Upper lobe of right lung (tissue), 1 donor: ENCODE results near the gene C1orf21. TPM values are rescaled to one million over a fixed set of nuclear protein-coding genes. Genes with fewer than 3 reads are reported as not detected.
"Not testable (repeated sequence)": the region's sequence is repeated elsewhere in the genome, so short reads cannot be mapped to it uniquely, and the experiment has no call there.

Experiments
- ATAC-seq: fragments of 200-7000 bp; cut with Tn5 transposase; one replicate; pipeline ENCODE4 v1.9.1; 2020; ENCODE audit warnings: mild to moderate bottlenecking, moderate library complexity
- DNase-seq: peaks from one replicate; pipeline ENCODE4 v3.0.0-alpha.2; 2020
- H3K27ac ChIP-seq: fragments of 200-600 bp; one replicate; pipeline ENCODE4 v1.8.0; 2022
- H3K27me3 ChIP-seq: fragments of 200-600 bp; one replicate; pipeline ENCODE4 v1.8.0; 2022; ENCODE audit warnings: mild to moderate bottlenecking
- H3K36me3 ChIP-seq: fragments of 200-600 bp; one replicate; pipeline ENCODE4 v1.8.0; 2022
- H3K4me1 ChIP-seq: fragments of 200-600 bp; one replicate; pipeline ENCODE4 v1.8.0; 2022
- H3K4me3 ChIP-seq: fragments of 200-600 bp; one replicate; pipeline ENCODE4 v1.8.0; 2022; ENCODE audit warnings: mild to moderate bottlenecking
- H3K9me3 ChIP-seq: fragments of 200-600 bp; one replicate; pipeline ENCODE4 v1.8.0; 2022
- intact Hi-C: fragments of 100-400 bp; cut with DNase I; formaldehyde crosslinking; loops from one replicate; pipeline ENCODE4 v1.11.0; 2022
- long read RNA-seq: library from polyadenylated mRNA; unstranded; transcript quantifications from one replicate; pipeline ENCODE4 v2.0.0, GENCODE V29; 2021
- total RNA-seq: library from RNA; stranded (reverse); fragmentation: NEBNext Ultra II Directional; extraction: Animal tissue kit (Norgen Biotek cat#: 25700); gene quantifications from one replicate; pipeline ENCODE4 v1.2.1, GENCODE V29; 2021
- TF ChIP-seq, protein P1 (sequence below): fragments of 200-600 bp; IDR thresholded peaks from one replicate; pipeline ENCODE4 v1.8.0; 2022; ENCODE audit warnings: antibody characterized with exemption
- donor health status: DM: no; HTN: yes; CAD: no; lungs with severe emphysema.

The C1orf21 gene, protein sequence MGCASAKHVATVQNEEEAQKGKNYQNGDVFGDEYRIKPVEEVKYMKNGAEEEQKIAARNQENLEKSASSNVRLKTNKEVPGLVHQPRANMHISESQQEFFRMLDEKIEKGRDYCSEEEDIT
- total RNA-seq, result 78.8 TPM
- long read RNA-seq, full-length matches to known transcripts, result 62 of 71 reads
- long read RNA-seq, partial matches to known transcripts, result 0 of 71 reads
- long read RNA-seq, other reads (novel, unspliced or antisense), result 9 of 71 reads

DNA sequence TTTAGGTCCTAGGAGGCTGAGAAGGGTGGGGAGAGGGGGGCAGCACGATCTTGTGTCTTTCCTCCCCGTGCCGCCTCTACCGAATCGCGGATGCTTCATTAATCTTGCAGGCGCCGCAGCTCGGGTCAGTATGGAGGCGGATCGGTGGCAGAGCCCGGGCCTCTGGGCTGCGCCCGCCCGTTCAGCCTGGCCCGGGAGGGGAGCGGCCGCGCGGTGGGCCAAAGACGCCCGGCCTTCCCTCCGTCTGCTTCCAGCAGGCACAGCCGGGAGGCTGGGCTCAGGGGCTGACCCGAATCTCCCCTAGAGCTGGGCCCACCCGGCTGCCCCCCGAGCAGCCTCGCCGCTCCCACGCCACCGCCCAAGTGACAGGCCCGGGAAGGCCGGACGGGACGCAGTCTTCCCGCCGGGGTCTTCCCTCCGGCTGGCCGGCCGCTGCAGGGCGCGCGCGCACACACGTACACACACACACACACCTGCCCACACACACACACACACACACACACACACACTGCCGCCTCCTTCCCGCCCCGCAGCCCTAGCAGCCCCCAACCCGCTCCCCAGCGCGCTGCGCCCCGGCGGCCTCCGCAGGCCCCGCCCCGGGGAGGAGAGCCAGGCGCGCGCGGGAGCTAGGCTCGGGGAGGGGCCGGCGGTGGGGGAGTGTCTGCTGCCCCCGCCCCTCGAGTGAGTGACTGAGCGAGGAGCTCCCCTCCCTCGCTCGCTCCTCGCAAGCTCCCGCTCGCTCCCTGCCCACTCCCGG lies at the start of gene C1orf21:
TSS of gene C1orf21 (plus strand) at position 718 of the 757 bp plus-strand sequence. CDS start 90,481 bp downstream, outside the sequence.
- Histone ChIP-seq H3K27ac (peak within 1 kb of the TSS; percentile 82), H3K27me3 (no peaks in the 10 kb centered on the region), H3K36me3 (no peaks in the 10 kb centered on the region), H3K9me3 (no peaks in the 10 kb centered on the region), H3K4me3 (peak within 1 kb of the TSS; percentile 86), H3K4me1 (peaks cover 9% of the 10 kb centered on the region)
- TF ChIP-seq, protein P1, sequence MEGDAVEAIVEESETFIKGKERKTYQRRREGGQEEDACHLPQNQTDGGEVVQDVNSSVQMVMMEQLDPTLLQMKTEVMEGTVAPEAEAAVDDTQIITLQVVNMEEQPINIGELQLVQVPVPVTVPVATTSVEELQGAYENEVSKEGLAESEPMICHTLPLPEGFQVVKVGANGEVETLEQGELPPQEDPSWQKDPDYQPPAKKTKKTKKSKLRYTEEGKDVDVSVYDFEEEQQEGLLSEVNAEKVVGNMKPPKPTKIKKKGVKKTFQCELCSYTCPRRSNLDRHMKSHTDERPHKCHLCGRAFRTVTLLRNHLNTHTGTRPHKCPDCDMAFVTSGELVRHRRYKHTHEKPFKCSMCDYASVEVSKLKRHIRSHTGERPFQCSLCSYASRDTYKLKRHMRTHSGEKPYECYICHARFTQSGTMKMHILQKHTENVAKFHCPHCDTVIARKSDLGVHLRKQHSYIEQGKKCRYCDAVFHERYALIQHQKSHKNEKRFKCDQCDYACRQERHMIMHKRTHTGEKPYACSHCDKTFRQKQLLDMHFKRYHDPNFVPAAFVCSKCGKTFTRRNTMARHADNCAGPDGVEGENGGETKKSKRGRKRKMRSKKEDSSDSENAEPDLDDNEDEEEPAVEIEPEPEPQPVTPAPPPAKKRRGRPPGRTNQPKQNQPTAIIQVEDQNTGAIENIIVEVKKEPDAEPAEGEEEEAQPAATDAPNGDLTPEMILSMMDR, result no peak
- intact Hi-C loops, result no loop called here
- DNase-seq (peak; percentile 93), ATAC-seq (peak; percentile 98)

DNA sequence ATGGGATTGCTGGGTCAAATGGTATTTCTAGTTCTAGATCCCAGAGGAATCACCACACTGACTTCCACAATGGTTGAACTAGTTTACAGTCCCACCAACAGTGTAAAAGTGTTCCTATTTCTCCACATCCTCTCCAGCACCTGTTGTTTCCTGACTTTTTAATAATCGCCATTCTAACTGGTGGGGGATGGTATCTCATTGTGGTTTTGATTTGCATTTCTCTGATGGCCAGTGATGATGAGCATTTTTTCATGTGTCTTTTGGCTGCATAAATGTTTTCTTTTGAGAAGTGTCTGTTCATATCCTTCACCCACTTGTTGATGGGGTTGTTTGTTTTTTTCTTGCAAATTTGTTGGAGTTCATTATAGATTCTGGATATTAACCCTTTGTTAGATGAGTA lies 49.0 kb upstream of the C1orf21 start:
- H3K9me3 ChIP-seq, intact Hi-C loops, DNase-seq, H3K4me3 ChIP-seq, H3K4me1 ChIP-seq, H3K27ac ChIP-seq, H3K27me3 ChIP-seq, H3K36me3 ChIP-seq, ATAC-seq: not testable (repeated sequence)

DNA sequence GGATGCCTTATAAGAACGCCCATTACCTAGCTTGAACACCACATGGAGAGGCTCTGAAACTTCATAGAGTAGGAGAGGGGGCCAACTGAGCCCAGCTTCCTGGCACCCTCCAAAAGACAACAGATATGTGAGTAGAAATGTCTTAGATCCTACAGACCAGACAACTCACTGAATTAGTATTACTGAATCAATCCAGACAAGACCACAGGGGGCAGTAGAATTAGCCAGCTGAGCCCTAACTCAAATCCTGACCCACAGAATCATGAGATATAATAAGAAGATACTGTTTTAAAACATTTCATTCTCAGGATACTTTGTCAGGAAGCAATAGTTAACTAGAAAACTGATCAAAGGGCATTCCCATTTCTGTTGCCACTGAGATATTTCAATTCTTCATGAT lies 45.8 kb upstream of the C1orf21 start:
- no peaks in the 10 kb centered on the region for H3K4me1 ChIP-seq
- DNase-seq (no peak), ATAC-seq (no peak)
- H3K9me3 ChIP-seq, result no peaks in the 10 kb centered on the region
- H3K27ac ChIP-seq, result no peak overlapping the region
- no peak overlapping the region for H3K4me3 ChIP-seq
- H3K27me3 ChIP-seq, result no peaks in the 10 kb centered on the region
- intact Hi-C loops, result no loop called here
- H3K36me3 ChIP-seq, result no peaks in the 10 kb centered on the region
- TF ChIP-seq, protein P1, result peak; percentile 12

DNA sequence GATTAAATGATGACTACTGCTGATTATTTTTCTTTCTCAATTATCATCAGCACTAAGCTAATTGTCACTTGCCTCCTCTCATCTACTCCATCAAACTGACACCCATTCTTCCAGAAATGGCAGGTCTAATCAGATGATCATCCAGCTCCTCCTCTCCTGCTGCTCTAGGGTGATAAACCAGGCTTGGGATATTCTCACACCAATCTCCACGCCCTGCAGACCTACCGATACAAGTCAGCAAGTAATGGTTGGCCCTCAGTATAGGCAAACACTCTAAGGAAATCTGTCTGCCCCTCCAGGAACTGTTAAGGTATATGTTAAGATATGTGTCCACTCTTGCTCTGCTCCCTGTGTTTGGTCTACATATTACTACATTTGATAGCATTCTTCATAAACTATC lies 36.3 kb upstream of the C1orf21 start:
- Histone ChIP-seq H3K4me3 (no peak overlapping the region), H3K27me3 (no peaks in the 10 kb centered on the region), H3K4me1 (no peaks in the 10 kb centered on the region), H3K9me3 (no peaks in the 10 kb centered on the region), H3K27ac (no peak overlapping the region), H3K36me3 (no peaks in the 10 kb centered on the region)
- intact Hi-C loops, result no loop called here
- ATAC-seq, result no peak
- no peak for DNase-seq
- TF ChIP-seq, protein P1, result no peak

DNA sequence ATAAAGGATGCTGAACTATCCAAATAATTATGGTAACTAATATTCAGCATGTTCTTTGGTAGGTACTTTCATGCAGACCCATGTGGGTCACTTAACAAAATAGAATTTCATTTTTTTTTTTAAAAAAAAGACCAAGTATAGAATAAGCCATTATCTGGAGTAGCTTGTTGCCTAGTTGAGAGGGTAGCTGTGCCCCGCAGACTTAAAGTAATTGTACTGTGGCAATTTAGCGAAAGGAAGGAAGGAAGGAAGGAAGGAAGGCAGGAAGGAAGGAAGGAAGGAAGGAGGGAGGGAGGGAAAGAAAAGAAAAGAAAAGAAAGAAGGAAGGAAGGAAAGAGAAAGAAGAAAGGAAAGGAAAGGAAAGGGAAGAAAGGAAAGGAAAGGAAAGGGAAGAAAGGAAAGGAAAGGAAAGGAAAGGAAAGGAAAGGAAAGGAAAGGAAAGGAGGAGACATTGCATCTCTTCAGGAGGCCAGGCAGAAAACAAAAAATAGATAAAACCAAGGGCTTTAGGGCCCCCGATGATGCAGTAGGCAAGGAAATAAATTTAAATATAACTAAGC lies 35.3 kb upstream of the C1orf21 start:
- no peaks in the 10 kb centered on the region for H3K36me3 ChIP-seq
- ATAC-seq, result no peak
- H3K4me1 ChIP-seq, result no peaks in the 10 kb centered on the region
- no peak overlapping the region for H3K4me3 ChIP-seq
- H3K9me3 ChIP-seq, result no peaks in the 10 kb centered on the region
- intact Hi-C loops, result no loop called here
- no peak overlapping the region for H3K27ac ChIP-seq
- no peaks in the 10 kb centered on the region for H3K27me3 ChIP-seq
- DNase-seq, result no peak
- TF ChIP-seq, protein P1, result no peak

DNA sequence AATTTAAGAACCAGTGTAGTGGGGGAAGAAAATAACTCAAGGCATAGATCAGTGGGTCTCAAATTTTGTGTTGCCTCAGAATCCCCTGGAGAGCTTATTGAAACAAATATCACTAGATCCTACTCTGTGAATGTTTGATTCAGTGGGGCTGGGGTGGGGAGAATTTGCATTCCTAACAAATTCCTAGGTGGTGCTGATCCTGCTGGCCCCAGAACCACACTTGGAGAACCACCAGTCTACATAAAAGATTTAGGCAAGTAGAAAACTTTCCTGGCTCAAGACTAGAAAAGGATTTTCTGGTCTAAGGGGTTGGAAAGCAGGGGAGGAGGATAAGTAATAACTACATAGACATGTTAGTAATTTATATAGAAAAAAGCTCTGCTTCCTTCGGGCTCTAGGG lies 34.1 kb upstream of the C1orf21 start:
- ATAC-seq (no peak), DNase-seq (no peak)
- Histone ChIP-seq H3K27ac (no peak overlapping the region), H3K9me3 (no peaks in the 10 kb centered on the region), H3K4me1 (no peaks in the 10 kb centered on the region), H3K27me3 (no peaks in the 10 kb centered on the region), H3K4me3 (no peak overlapping the region), H3K36me3 (no peaks in the 10 kb centered on the region)
- intact Hi-C loops, result no loop called here
- TF ChIP-seq, protein P1, result no peak
